Effector memory CD8-positive, alpha-beta T cell (primary cell): ENCODE results near the gene TOR1AIP2.
"Not testable (repeated sequence)": the region's sequence is repeated elsewhere in the genome, so short reads cannot be mapped to it uniquely, and the experiment has no call there.

Experiments used
- ATAC-seq: fragments of 150-1000 bp; cut with Tn5 transposase; replicated peaks from 2 replicates; pipeline ENCODE4 v1.10.0; 2021; ENCODE audit warnings: mild to moderate bottlenecking, moderate library complexity
- DNase-seq, 3 experiments: peaks; one replicate each; pipeline ENCODE4 v3.0.0; 2021
- H3K27ac Mint-ChIP-seq, 2 donors: one replicate each; pipeline ENCODE4 v1.8.0; 2022; ENCODE audit warnings: mild to moderate bottlenecking in 2 of 2, mixed read lengths in 2 of 2, moderate library complexity in 2 of 2
- H3K27me3 Mint-ChIP-seq, 2 donors: one replicate each; pipeline ENCODE4 v1.8.0; 2022; ENCODE audit warnings: mixed read lengths in 2 of 2
- H3K36me3 Mint-ChIP-seq: one replicate; pipeline ENCODE4 v1.8.0; 2022; ENCODE audit warnings: mild to moderate bottlenecking, moderate library complexity, mixed read lengths; ENCODE audit not compliant: insufficient read depth
- H3K4me1 Mint-ChIP-seq, 2 donors: one replicate each; pipeline ENCODE4 v1.8.0; 2022; ENCODE audit warnings: low read depth in 2 of 2, mixed read lengths in 2 of 2
- H3K4me3 Mint-ChIP-seq, 2 donors: one replicate each; pipeline ENCODE4 v1.8.0; 2022; ENCODE audit warnings: mild to moderate bottlenecking in 2 of 2, mixed read lengths in 2 of 2, moderate library complexity in 2 of 2
- H3K9me3 Mint-ChIP-seq, 2 donors: one replicate each; pipeline ENCODE4 v1.8.0; 2022; ENCODE audit warnings: mixed read lengths in 2 of 2

Gene TOR1AIP2

DNA sequence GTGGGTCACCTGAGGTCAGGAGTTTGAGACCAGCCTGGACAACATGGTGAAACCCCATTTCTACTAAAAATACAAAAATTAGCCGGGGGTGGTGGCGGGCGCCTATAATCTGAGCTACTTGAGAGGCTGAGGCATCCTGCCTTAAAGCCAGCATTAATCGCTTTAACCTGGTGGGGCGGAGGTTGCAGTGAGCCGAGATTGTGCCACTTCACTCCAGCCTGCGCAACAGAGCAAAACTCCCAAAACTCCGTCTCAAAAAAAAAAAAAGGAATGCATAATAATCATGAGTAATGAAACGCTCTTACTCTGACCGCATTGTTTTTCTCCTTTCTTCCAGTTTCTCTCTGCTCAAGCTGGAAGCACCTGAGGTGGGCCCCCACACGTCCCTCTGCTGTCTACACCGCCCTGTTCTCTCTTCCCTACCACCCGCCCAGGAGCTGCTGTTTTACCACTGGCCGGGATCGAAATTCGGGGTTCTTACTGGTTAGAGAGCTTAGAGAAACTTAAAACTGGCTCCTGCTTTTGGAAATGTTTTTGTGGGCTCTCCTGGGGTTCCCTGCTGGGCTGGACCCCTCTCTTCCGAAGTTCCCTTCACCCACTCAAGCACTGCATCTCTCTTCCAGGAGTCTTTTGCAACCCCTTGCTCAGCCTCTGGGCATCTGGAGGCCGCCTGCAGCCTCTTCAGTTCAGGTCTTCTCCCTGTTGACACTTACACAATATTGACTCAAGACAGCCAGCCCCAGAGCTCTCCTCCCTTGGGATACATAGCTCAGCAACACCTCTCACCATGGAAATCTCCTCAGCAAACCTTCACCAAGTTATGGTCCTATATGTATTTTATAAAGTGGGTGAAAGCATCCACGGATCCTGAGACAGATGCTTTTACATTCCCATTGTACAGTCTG lies 72.1 kb downstream of the TOR1AIP2 start:
- Mint-ChIP-seq H3K4me3 (no peak overlapping the region), H3K36me3 (no peaks in the 10 kb centered on the region), H3K27ac (peak overlapping the region in 1 of 2 donors; percentile 66), H3K4me1 (peaks cover 2 to 4% of the 10 kb centered on the region in 2 donors), H3K27me3 (peaks cover 22 to 29% of the 10 kb centered on the region in 2 donors), H3K9me3 (no peaks in the 10 kb centered on the region)
- DNase-seq: no peak
- ATAC-seq: no peak

DNA sequence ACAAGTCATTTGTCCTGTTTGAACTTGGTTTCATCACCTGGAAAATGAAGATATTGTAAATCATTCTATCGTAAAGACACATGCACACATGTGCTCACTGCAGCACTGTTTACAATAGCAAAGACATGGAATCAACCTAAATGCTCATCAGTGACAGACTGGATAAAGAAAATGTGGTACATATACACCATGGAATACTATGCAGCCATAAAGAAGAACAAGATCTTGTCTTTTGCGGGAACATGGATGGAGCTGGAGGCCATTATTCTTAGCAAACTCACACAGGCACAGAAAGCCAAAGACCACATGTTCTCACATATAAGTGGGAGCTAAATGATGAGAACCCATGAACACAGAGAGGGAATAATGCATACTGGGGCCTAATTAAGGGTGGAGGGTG lies 73.2 kb downstream of the TOR1AIP2 start:
- DNase-seq, H3K27ac Mint-ChIP-seq, H3K4me1 Mint-ChIP-seq, ATAC-seq, H3K9me3 Mint-ChIP-seq, H3K36me3 Mint-ChIP-seq, H3K4me3 Mint-ChIP-seq: not testable (repeated sequence)
- H3K27me3 Mint-ChIP-seq: peaks cover 13 to 18% of the 10 kb centered on the region in 2 donors

DNA sequence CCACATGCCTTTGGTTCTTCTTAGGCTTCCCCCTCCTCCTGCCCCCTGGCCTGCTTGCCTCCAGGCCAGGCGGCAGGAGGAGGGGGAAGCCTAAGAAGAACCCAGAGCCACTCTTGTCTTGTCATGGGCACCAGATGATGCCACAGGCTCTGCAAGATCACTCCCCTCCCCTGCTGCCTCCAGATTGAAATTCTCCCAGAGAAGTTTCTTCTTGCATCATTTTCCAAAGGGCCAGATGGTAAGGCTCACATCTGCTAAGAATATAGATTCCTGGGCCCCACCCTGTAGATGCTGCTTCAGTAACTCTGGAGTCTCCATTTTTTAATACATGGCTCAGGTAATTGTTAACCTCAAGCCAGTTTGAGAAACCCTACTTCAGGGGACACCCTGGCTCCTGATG lies 73.7 kb downstream of the TOR1AIP2 start:
- no peaks in the 10 kb centered on the region for H3K4me1 Mint-ChIP-seq
- no peak overlapping the region for H3K4me3 Mint-ChIP-seq
- H3K27ac Mint-ChIP-seq: no peak overlapping the region
- DNase-seq (no peak), ATAC-seq (no peak)
- H3K9me3 Mint-ChIP-seq: no peaks in the 10 kb centered on the region
- no peaks in the 10 kb centered on the region for H3K36me3 Mint-ChIP-seq
- H3K27me3 Mint-ChIP-seq: peaks cover 13 to 23% of the 10 kb centered on the region in 2 donors

DNA sequence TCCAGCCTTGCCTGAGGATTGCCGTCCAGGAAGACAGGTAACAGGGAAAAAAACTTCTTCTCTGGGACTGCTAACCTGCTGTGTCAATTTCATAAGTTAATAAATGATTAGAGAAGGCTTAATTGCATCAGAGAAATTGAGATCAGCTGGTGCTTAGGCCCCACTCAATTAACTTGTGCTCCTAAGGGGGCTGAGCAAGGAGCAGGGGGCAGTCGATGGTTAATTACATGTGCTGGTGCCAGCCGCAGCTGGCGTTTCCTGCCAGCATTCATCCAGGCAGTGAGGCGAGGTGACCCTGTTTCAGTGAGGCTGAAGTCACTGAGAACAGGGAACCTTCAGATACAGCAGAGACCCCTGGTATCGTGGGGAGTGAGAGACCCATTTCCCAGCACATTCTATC lies 74.5 kb downstream of the TOR1AIP2 start:
- ATAC-seq (no peak), DNase-seq (no peak)
- H3K9me3 Mint-ChIP-seq: no peaks in the 10 kb centered on the region
- no peak overlapping the region for H3K27ac Mint-ChIP-seq
- H3K4me3 Mint-ChIP-seq: no peak overlapping the region
- H3K27me3 Mint-ChIP-seq: peaks cover 13 to 29% of the 10 kb centered on the region in 2 donors
- H3K36me3 Mint-ChIP-seq: no peaks in the 10 kb centered on the region
- H3K4me1 Mint-ChIP-seq: no peaks in the 10 kb centered on the region

DNA sequence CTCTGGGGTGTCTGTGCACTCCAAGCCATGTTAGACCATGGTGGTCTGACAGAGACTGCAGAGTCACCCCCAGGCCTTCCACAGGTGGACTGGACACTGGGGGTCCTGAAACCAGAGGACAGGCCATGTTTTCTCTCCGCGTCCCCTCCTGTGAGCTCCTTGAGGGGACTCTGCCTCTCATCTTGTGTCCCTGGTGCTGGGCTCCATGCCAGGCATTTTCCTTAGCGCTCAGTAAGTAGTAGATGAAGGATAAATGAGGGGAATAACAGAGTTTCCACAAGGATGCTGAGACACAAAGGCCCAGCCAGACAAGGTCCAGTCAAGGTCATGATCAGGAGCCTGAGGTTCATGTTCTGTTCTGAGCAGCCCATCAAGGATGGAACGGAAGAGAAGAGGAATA lies 77.1 kb downstream of the TOR1AIP2 start:
- Mint-ChIP-seq H3K4me3 (no peak overlapping the region), H3K36me3 (no peaks in the 10 kb centered on the region), H3K27ac (no peak overlapping the region), H3K9me3 (no peaks in the 10 kb centered on the region), H3K4me1 (no peaks in the 10 kb centered on the region), H3K27me3 (peaks cover 13 to 25% of the 10 kb centered on the region in 2 donors)
- no peak for DNase-seq
- no peak for ATAC-seq

DNA sequence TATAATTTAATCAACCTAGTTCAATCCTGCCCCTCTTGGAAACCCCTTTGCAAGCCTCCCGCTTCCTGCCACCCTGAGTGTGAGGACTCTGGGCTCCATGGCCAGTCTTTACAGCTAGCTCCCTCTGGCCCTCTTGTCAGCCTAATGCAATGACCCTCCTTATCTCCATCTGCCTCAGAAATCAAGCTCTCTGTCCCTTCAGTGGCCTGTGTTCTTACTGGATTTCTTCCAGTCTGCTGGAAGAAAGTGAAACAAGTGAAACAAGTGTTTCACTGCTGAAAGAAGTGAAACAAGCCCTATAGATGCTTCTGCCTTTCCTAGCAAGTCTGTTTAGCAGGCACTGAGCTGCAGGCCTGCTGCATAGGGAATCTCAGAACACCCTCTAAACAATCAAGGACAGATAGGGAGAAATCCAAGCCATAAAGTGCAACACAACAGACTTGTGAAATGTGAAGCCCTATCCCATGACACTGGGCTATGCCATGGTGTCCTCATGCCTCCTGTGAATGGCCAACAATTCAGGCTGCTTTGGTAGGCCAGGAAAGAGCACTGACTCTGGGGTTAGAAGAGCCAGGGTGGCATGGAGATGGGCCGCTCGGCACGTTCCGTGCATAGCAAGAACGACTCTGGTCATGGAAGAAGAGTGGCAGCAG lies 78.6 kb downstream of the TOR1AIP2 start:
- H3K36me3 Mint-ChIP-seq: no peaks in the 10 kb centered on the region
- peaks cover 12 to 23% of the 10 kb centered on the region in 2 donors for H3K27me3 Mint-ChIP-seq

DNA sequence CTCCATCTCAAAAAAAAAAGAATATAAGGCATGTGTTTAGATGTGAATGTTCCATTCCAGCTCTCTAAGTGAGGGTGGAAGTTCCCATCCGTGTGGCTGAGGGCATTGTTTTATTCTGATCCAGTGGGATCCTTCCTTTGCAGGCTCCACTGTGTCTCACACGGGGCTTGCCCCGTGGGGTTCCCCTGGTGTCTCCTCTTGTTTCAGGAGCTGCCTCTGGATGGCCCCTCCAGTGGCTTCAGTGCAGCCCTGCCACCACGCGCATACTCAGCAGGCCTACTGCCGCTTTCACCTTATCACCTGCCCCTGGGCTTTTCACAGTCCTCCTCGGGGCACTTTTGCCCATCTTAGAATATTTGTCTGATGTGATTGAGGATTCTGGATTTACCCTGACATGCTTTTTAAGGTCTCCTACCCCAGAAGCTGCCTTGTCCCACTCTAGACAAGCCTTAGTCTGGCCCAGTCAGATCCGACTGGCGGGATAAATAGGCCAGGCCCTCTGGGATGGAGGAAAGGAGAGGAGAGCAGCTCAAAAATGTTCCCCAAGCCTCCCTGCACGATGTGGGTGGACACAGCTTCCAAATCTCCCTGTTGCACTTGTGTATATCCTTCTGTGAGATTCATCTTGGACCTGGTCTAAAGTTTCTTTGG lies 79.3 kb downstream of the TOR1AIP2 start:
- H3K27ac Mint-ChIP-seq: no peak overlapping the region
- no peaks in the 10 kb centered on the region for H3K9me3 Mint-ChIP-seq
- no peaks in the 10 kb centered on the region for H3K4me1 Mint-ChIP-seq
- no peak for DNase-seq
- H3K4me3 Mint-ChIP-seq: no peak overlapping the region
- peaks cover 12 to 23% of the 10 kb centered on the region in 2 donors for H3K27me3 Mint-ChIP-seq
- H3K36me3 Mint-ChIP-seq: no peaks in the 10 kb centered on the region
- no peak for ATAC-seq

More for the DNA sequence above, 78.6 kb downstream of the TOR1AIP2 start:
- H3K4me3 Mint-ChIP-seq: no peak overlapping the region
- H3K9me3 Mint-ChIP-seq: no peaks in the 10 kb centered on the region
- ATAC-seq (no peak), DNase-seq (no peak)
- H3K4me1 Mint-ChIP-seq: no peaks in the 10 kb centered on the region
- H3K27ac Mint-ChIP-seq: no peak overlapping the region

DNA sequence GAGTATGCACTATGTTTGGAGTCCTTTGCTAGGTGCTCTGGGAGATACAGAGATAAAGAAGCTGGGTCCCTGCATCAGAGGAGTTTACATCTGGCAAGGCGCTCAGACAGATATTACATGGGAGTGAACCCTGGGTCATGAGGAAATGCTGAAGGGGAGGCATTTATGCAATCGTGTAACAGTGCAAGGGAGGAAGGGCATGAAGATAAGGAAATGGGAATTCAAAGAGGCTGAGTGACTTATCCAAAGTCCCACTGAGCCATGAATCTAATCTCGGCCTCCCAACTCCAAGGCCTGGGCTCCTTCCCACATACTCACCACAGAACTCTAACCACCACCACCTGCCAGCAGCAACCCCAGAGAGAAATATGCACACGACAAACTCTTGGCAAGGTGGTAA lies 82.9 kb downstream of the TOR1AIP2 start:
- no peak overlapping the region for H3K27ac Mint-ChIP-seq
- H3K4me1 Mint-ChIP-seq: no peaks in the 10 kb centered on the region
- H3K27me3 Mint-ChIP-seq: peaks cover 10 to 47% of the 10 kb centered on the region in 2 donors
- H3K9me3 Mint-ChIP-seq: no peaks in the 10 kb centered on the region
- no peak overlapping the region for H3K4me3 Mint-ChIP-seq
- no peak for DNase-seq
- ATAC-seq: no peak
- no peaks in the 10 kb centered on the region for H3K36me3 Mint-ChIP-seq

DNA sequence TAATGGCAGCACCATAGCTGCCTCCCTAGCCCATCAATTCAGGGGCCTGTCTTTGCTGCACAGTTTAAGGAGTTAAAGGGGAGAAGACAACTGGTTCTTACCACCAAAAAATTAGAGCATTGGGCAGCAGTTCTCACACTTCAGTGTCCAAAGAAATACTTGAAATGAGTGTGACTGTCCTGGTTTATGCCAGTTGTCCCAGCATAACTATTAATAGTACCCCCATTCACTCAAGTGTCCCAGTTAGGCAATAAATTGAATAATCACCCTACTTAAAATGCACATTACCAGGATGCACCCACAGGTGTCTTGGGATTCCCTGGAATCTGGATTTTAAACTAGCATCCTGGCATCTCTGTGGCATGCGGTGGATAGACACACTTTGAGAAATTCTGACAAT lies 83.5 kb downstream of the TOR1AIP2 start:
- Mint-ChIP-seq H3K27ac (no peak overlapping the region), H3K4me3 (no peak overlapping the region), H3K9me3 (no peaks in the 10 kb centered on the region), H3K27me3 (peaks cover 15 to 48% of the 10 kb centered on the region in 2 donors), H3K36me3 (no peaks in the 10 kb centered on the region), H3K4me1 (no peaks in the 10 kb centered on the region)
- DNase-seq (no peak), ATAC-seq (no peak)

DNA sequence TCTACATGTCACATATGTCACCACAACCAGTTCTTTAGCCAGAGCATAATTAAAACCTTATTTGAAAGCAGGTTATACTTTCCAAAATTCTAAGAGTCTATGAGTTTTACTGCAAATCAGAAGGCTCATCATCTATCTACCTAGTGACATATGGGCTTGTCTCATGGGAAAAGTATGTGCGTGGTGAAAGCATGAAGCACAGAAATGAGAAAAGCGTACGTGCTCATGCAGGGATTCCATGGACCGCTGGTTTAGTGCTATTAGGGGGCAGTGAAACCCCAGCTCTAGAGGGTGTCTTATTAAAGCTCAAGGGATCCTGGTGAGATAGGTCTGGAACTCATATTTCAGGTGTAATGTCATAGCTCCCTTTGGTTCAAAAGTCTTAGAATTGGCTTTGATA lies 84.3 kb downstream of the TOR1AIP2 start:
- no peak for DNase-seq
- Mint-ChIP-seq H3K9me3 (no peaks in the 10 kb centered on the region), H3K27me3 (peaks cover 18 to 48% of the 10 kb centered on the region in 2 donors), H3K27ac (no peak overlapping the region), H3K4me3 (no peak overlapping the region), H3K36me3 (no peaks in the 10 kb centered on the region), H3K4me1 (no peaks in the 10 kb centered on the region)
- ATAC-seq: no peak
